Stimulated activated naive CD4-positive, alpha-beta T cell treated with Interleukin-2 at 50 U/mL for 16 hours (primary cell): ENCODE results near the gene APOL4.
"Not testable (repeated sequence)": the region's sequence is repeated elsewhere in the genome, so short reads cannot be mapped to it uniquely, and the experiment has no call there.

ENCODE experiments used
- DNase-seq: peaks from one replicate; lab custom pipeline; 2025; lab: John Stamatoyannopoulos, UW

Gene APOL4

GRCh38 chr22:36206255-36206654 is 4.6 kb upstream of the APOL4 start:
- no peak for DNase-seq

GRCh38 chr22:36205573-36205972 is 4.0 kb upstream of the APOL4 start:
- not testable (repeated sequence) for DNase-seq

- no peak for DNase-seq
Measured at GRCh38 chr22:36204632-36205015, 3.0 kb upstream of the APOL4 start.

- no peak for DNase-seq
Measured at GRCh38 chr22:36204001-36204631, 2.5 kb upstream of the APOL4 start.

- DNase-seq = not testable (repeated sequence)
Measured at GRCh38 chr22:36203441-36203840, 1.8 kb upstream of the APOL4 start.

- not testable (repeated sequence) for DNase-seq
Measured at GRCh38 chr22:36202906-36203305, 1.3 kb upstream of the APOL4 start.

- not testable (repeated sequence) for DNase-seq
Measured at GRCh38 chr22:36201025-36201424, 584 bp downstream of the APOL4 start.

- no peak for DNase-seq
Measured at GRCh38 chr22:36199001-36199551, 2.5 kb downstream of the APOL4 start.

GRCh38 chr22:36198536-36198935 is 3.1 kb downstream of the APOL4 start:
- DNase-seq = no peak

- DNase-seq = no peak
Measured at GRCh38 chr22:36197514-36198146, 4.0 kb downstream of the APOL4 start.

- DNase-seq = no peak
Measured at GRCh38 chr22:36197065-36197440, 4.6 kb downstream of the APOL4 start.

- DNase-seq = no peak
Measured at GRCh38 chr22:36196254-36197064, 5.2 kb downstream of the APOL4 start.

- DNase-seq = peak; percentile 10
Measured at GRCh38 chr22:36194971-36195370, 6.6 kb downstream of the APOL4 start.

- DNase-seq = no peak
Measured at GRCh38 chr22:36194385-36194784, 7.2 kb downstream of the APOL4 start.

- DNase-seq = no peak
Measured at GRCh38 chr22:36193577-36193976, 8.0 kb downstream of the APOL4 start.

- DNase-seq = no peak
Measured at GRCh38 chr22:36193171-36193570, 8.4 kb downstream of the APOL4 start.

- DNase-seq = no peak
Measured at GRCh38 chr22:36192542-36192941, 9.1 kb downstream of the APOL4 start.

GRCh38 chr22:36191106-36191836 is 10.3 kb downstream of the APOL4 start:
- no peak for DNase-seq

GRCh38 chr22:36187862-36188261 is 13.7 kb downstream of the APOL4 start:
- not testable (repeated sequence) for DNase-seq

- no peak for DNase-seq
Measured at GRCh38 chr22:36185828-36186624, 15.6 kb downstream of the APOL4 start.

- DNase-seq = no peak
Measured at GRCh38 chr22:36184433-36185025, 17.1 kb downstream of the APOL4 start.
